GM23248 (cell line): ENCODE data around the gene CIB1. TPM values are rescaled to one million over a fixed set of nuclear protein-coding genes. Genes with fewer than 3 reads are reported as not detected.

Experiments used
- DNase-seq: peaks from one replicate; pipeline ENCODE4 v3.0.0-alpha.2; 2015
- H2AFZ ChIP-seq: fragments of 200-600 bp; sonication (generic); 2 replicates; pipeline ENCODE4 v1.6.1; 2016; ENCODE audit warnings: antibody characterized with exemption
- H3F3A ChIP-seq: fragments of 200-600 bp; sonication (generic); 2 replicates; pipeline ENCODE4 v1.6.1; 2016; ENCODE audit warnings: mild to moderate bottlenecking, antibody characterized with exemption, mixed run types; ENCODE audit not compliant: insufficient read depth
- H3K27ac ChIP-seq: fragments of 200-600 bp; sonication (generic); 2 replicates; pipeline ENCODE4 v1.5.1; 2016; ENCODE audit warnings: mild to moderate bottlenecking
- H3K27me3 ChIP-seq: fragments of 200-600 bp; sonication (generic); replicated peaks from 2 replicates; pipeline ENCODE4 v1.6.1; 2016; ENCODE audit warnings: mild to moderate bottlenecking; ENCODE audit not compliant: insufficient read depth
- H3K36me3 ChIP-seq: fragments of 200-600 bp; sonication (generic); 2 replicates; pipeline ENCODE4 v1.6.1; 2016; ENCODE audit warnings: low read depth, mild to moderate bottlenecking
- H3K4me1 ChIP-seq: fragments of 200-600 bp; sonication (generic); 2 replicates; pipeline ENCODE4 v1.6.1; 2016; ENCODE audit warnings: mild to moderate bottlenecking; ENCODE audit not compliant: insufficient read depth
- H3K4me2 ChIP-seq: fragments of 200-600 bp; sonication (generic); one replicate; pipeline ENCODE4 v1.6.1; 2016; ENCODE audit warnings: mild to moderate bottlenecking; ENCODE audit not compliant: unreplicated experiment
- H3K4me3 ChIP-seq: fragments of 200-600 bp; sonication (generic); 2 replicates; pipeline ENCODE4 v1.5.1; 2016; ENCODE audit warnings: mild to moderate bottlenecking
- H3K79me2 ChIP-seq: fragments of 200-600 bp; sonication (generic); 2 replicates; pipeline ENCODE4 v1.6.1; 2016; ENCODE audit warnings: mild to moderate bottlenecking; ENCODE audit not compliant: insufficient read depth
- H3K9ac ChIP-seq: fragments of 200-600 bp; sonication (generic); 2 replicates; pipeline ENCODE4 v1.6.1; 2016; ENCODE audit warnings: mild to moderate bottlenecking
- H3K9me2 ChIP-seq: fragments of 200-600 bp; sonication (generic); 2 replicates; pipeline ENCODE4 v1.6.1; 2016; ENCODE audit warnings: mixed run types, mild to moderate bottlenecking, moderate library complexity; ENCODE audit not compliant: insufficient read depth
- H3K9me3 ChIP-seq: fragments of 200-600 bp; sonication (generic); one replicate; pipeline ENCODE4 v1.6.1; 2017; ENCODE audit warnings: low read depth
- H4K20me1 ChIP-seq: fragments of 200-600 bp; sonication (generic); 2 replicates; pipeline ENCODE4 v1.6.0; 2016; ENCODE audit not compliant: insufficient read depth
- EZH2 ChIP-seq: fragments of 200-600 bp; sonication (generic); IDR thresholded peaks from 2 replicates; pipeline ENCODE4 v1.6.1; 2018; ENCODE audit warnings: antibody characterized with exemption, mild to moderate bottlenecking; ENCODE audit not compliant: insufficient read depth, poor library complexity, severe bottlenecking
- EZH2phosphoT487 ChIP-seq: fragments of 200-600 bp; sonication (generic); IDR thresholded peaks from 2 replicates; pipeline ENCODE4 v1.6.1; 2018; ENCODE audit warnings: antibody characterized with exemption, moderate library complexity, mild to moderate bottlenecking, low read depth; ENCODE audit not compliant: insufficient read depth
- WGBS, 2 experiments: methylation state at CpG; one replicate each; pipeline ENCODE4 v1.1.6; 2015 to 2017; ENCODE audit warnings: low lambda C conversion rate in 2 of 2, low coverage in 1 of 2; ENCODE audit errors: missing lambda C conversion rate in 2 of 2; 5-methylcytosine and 5-hydroxymethylcytosine counted together
- in situ Hi-C: fragments of 300-500 bp; cut with MboI; formaldehyde crosslinking; loops from 2 replicates; pipeline ENCODE4 v1.15.0; 2020
- polyA plus RNA-seq: library from polyadenylated mRNA; unstranded; fragments of >200 nt; fragmentation: Nextera tagmentation; extraction: Ambion mirVana; gene quantifications from 2 replicates; pipeline ENCODE4 v1.2.1, GENCODE V29; 2016
- total RNA-seq: library from RNA; depleted of rRNA; stranded (reverse); fragments of >200 nt; shearing (Covaris generic); gene quantifications from 2 replicates; pipeline ENCODE4 v1.2.3, GENCODE V29; 2014

CIB1 gene
- total and polyA plus RNA-seq, 2 experiments from 2014 or later = 45.8 to 123 TPM

DNA sequence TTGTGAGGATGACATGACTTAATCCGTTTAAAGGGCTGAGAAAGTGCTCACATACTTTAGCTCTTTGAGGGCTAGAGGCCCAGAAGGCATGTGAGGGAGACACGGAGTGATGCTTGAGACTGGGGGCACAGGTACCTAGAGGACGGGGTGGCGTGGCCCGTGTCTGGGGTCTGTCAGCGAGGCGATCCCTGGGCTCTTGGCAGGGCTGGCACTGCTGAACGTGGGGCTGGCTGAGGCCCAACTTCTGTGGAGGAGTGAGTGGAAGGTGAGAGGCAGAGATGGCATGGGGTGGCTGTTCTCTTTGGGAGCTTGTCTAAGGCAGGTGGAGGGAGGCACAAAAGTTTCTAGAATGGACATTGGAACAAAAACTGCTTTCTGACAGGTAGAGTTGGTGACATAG is 23.1 kb downstream of the CIB1 start:
- no peak for TF ChIP-seq EZH2
- TF ChIP-seq EZH2phosphoT487 = no peak
- no peaks in the 10 kb centered on the region for H3K27me3 ChIP-seq
- no peak overlapping the region for H3K27ac ChIP-seq
- H3K4me3 ChIP-seq = no peak overlapping the region
- no peak overlapping the region for H2AFZ ChIP-seq
- in situ Hi-C loops = no loop called here
- H3F3A ChIP-seq = no peaks in the 10 kb centered on the region
- no peak overlapping the region for H3K9ac ChIP-seq
- no peaks in the 10 kb centered on the region for H4K20me1 ChIP-seq
- no peak overlapping the region for H3K4me2 ChIP-seq
- no peaks in the 10 kb centered on the region for H3K36me3 ChIP-seq
- no peaks in the 10 kb centered on the region for H3K4me1 ChIP-seq
- WGBS, 2 experiments = 85 to 87% methylated on average over 8 of the region's 8 CpGs
- H3K9me2 ChIP-seq = no peaks in the 10 kb centered on the region
- DNase-seq = no peak
- no peaks in the 10 kb centered on the region for H3K9me3 ChIP-seq
- no peaks in the 10 kb centered on the region for H3K79me2 ChIP-seq

DNA sequence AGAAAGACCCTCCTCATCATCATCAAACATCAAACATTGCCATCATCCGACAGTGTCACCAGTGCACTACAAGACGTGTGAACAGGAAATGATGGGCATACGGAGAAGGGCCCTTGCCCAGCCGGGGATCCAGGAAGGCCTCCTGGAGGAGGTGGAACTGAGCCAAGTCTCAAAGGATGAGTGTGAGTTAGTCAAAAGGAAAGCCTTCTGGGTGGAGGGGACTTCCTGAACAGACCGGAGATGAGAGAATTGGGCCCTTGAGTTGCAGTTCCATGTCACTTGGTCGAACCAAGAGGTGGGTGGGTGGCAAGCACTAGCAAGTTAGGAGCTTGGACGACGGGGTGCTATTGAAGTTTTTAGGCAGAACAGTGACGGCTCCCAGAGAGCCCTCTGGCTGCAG is 24.1 kb downstream of the CIB1 start:
- Histone ChIP-seq H3K4me1 (no peaks in the 10 kb centered on the region), H3K9me2 (no peaks in the 10 kb centered on the region), H3K79me2 (no peaks in the 10 kb centered on the region), H3K4me3 (no peak overlapping the region), H3K27ac (no peak overlapping the region), H4K20me1 (no peaks in the 10 kb centered on the region), H3F3A (no peaks in the 10 kb centered on the region), H3K4me2 (no peak overlapping the region), H3K9ac (no peak overlapping the region), H3K9me3 (no peaks in the 10 kb centered on the region), H3K36me3 (no peaks in the 10 kb centered on the region), H3K27me3 (no peaks in the 10 kb centered on the region), H2AFZ (no peak overlapping the region)
- 87 to 90% methylated on average over 9 of the region's 9 CpGs for WGBS, 2 experiments
- in situ Hi-C loops = no loop called here
- DNase-seq = no peak
- TF ChIP-seq EZH2phosphoT487 = no peak
- no peak for TF ChIP-seq EZH2

DNA sequence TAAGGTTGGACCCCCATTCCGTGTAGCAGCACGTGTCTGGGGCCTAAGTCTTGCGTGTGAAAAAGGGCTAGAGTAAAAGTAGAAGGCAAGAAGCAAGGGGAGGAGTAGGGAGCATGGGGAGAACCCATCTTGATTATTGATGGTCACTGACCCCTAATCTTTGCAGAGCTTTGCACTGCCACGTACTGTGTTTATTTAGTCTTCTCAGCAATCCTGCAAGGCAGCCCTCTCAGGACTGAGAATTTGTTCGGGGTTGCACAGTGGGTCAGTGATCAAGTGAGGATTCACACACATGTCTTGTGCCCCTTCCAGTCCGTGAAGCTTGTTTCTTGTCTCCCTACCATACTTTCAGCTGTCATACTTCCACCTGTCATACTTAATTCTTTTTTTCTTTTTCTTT is 25.4 kb downstream of the CIB1 start:
- no peak overlapping the region for H3K4me3 ChIP-seq
- H3K27ac ChIP-seq = no peak overlapping the region
- H2AFZ ChIP-seq = no peak overlapping the region
- no peak for DNase-seq
- H3K27me3 ChIP-seq = no peaks in the 10 kb centered on the region
- no peaks in the 10 kb centered on the region for H3K9me2 ChIP-seq
- H3K79me2 ChIP-seq = no peaks in the 10 kb centered on the region
- H4K20me1 ChIP-seq = no peaks in the 10 kb centered on the region
- TF ChIP-seq EZH2 (no peak), EZH2phosphoT487 (no peak)
- in situ Hi-C loops = no loop called here
- H3K9ac ChIP-seq = no peak overlapping the region
- H3K4me2 ChIP-seq = no peak overlapping the region
- H3K9me3 ChIP-seq = no peaks in the 10 kb centered on the region
- H3K36me3 ChIP-seq = no peaks in the 10 kb centered on the region
- no peaks in the 10 kb centered on the region for H3K4me1 ChIP-seq
- no peaks in the 10 kb centered on the region for H3F3A ChIP-seq
- 88 to 90% methylated on average over 6 of the region's 6 CpGs for WGBS, 2 experiments

DNA sequence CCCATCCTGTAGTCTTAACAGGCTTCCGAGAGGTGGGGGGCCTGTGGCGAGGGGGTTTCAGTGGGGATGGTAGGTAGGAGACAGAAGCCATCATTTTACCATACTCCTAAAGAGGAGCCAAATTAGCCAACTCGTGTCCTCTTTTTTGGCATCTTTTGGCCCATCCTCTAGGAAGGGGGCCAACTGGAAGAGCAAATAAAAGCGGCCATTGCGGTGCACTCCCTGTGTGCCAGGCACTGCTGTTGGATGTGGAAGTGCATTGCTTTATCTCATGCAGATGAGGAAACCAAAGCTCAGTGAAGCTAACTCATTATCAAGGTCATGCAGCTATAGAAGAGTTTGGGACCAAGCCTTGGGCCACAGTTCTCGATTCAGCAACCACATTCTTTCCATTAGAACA is 26.5 kb downstream of the CIB1 start:
- Histone ChIP-seq H3K36me3 (no peaks in the 10 kb centered on the region), H3K27me3 (no peaks in the 10 kb centered on the region), H3K79me2 (no peaks in the 10 kb centered on the region), H3F3A (no peaks in the 10 kb centered on the region), H3K9ac (no peak overlapping the region), H3K27ac (no peak overlapping the region), H3K4me3 (no peak overlapping the region), H4K20me1 (no peaks in the 10 kb centered on the region), H3K9me3 (no peaks in the 10 kb centered on the region), H3K9me2 (no peaks in the 10 kb centered on the region), H2AFZ (no peak overlapping the region), H3K4me1 (no peaks in the 10 kb centered on the region), H3K4me2 (no peak overlapping the region)
- 84 to 85% methylated on average over 6 of the region's 6 CpGs for WGBS, 2 experiments
- TF ChIP-seq EZH2 (no peak), EZH2phosphoT487 (no peak)
- no peak for DNase-seq
- in situ Hi-C loops = no loop called here

DNA sequence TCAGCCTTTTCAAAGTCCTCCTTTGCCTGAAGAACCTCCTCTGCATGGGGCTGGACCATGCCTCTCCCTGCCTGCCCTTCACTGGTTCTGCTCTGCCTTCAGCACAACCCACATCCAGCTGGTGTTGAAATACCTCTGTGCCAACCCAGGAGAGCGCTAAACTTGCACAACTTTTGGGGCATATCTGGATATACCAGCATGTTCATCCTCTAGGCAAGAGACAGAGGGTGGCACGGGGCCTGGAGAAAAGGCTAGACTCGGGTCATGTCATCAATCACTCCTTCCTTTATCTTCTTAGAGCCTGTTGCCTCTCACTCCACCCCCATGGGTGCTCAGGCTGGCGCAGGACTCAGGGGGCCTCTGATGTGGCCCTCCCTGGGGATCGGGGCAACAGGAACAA is 27.9 kb downstream of the CIB1 start:
- WGBS, 2 experiments = 90 to 92% methylated on average over 5 of the region's 5 CpGs
- Histone ChIP-seq H3K9me3 (no peaks in the 10 kb centered on the region), H3K9ac (no peak overlapping the region), H3K9me2 (no peaks in the 10 kb centered on the region), H3K27me3 (no peaks in the 10 kb centered on the region), H2AFZ (no peak overlapping the region), H3K79me2 (no peaks in the 10 kb centered on the region), H3K4me3 (no peak overlapping the region), H3K4me2 (no peak overlapping the region), H3K4me1 (no peaks in the 10 kb centered on the region), H3F3A (no peaks in the 10 kb centered on the region), H4K20me1 (no peaks in the 10 kb centered on the region), H3K27ac (no peak overlapping the region), H3K36me3 (no peaks in the 10 kb centered on the region)
- in situ Hi-C loops = no loop called here
- DNase-seq = no peak
- TF ChIP-seq EZH2 (no peak), EZH2phosphoT487 (no peak)
